ENCODE data around the gene NTHL1. TPM values are rescaled to one million over a fixed set of nuclear protein-coding genes. Genes with fewer than 3 reads are reported as not detected.
"Not testable (repeated sequence)": the region's sequence is repeated elsewhere in the genome, so short reads cannot be mapped to it uniquely, and the experiment has no call there.

The NTHL1 gene
- total and polyA plus RNA-seq, 10 of the 15 experiments (the other 5 are each of a cell fraction or from before 2014, with no cell fraction given) = 0.85 to 54.7 (median 39.0) TPM

- no peak for TF ChIP-seq BHLHE40 (IDR thresholded peaks at IDR 0.05; ENCODE audit: borderline replicate concordance in 1 of 2, low read depth in 2 of 2, low read length in 1 of 2)
- Histone ChIP-seq H3K9ac (ENCODE audit: control insufficient read depth, insufficient read depth, low read length) (no peak overlapping the region), H4K20me1 (ENCODE audit: control insufficient read depth, insufficient read depth) (no peaks in the 10 kb centered on the region), H3K4me2 (ENCODE audit: control insufficient read depth, insufficient read depth) (no peak overlapping the region), H3K27me3 (replicated peaks in 1 of 2; ENCODE audit: control insufficient read depth in 2 of 2, insufficient read depth in 2 of 2, low read length in 1 of 2) (no peaks in the 10 kb centered on the region), H2AFZ (ENCODE audit: control insufficient read depth, low read depth, low read length) (no peak overlapping the region), H3K36me3 (ENCODE audit: control insufficient read depth in 2 of 2, insufficient read depth in 2 of 2, low read length in 1 of 2) (no peaks in the 10 kb centered on the region), H3K9me3 (replicated peaks; ENCODE audit: control insufficient read depth, insufficient read depth, low read length) (no peaks in the 10 kb centered on the region), H3K79me2 (ENCODE audit: control insufficient read depth, insufficient read depth, low read length) (peaks cover 20% of the 10 kb centered on the region), H3K4me1 (ENCODE audit: control insufficient read depth, insufficient read depth, low read length) (peaks cover 7% of the 10 kb centered on the region), H3K4me3 (no peak overlapping the region), H3K27ac (ENCODE audit: control insufficient read depth, insufficient read depth) (no peak overlapping the region)
- ATAC-seq (no peak), FAIRE-seq (no peak), DNase-seq (ENCODE audit: low read depth, low spot score) (no peak)
- intact Hi-C loops (cut with micrococcal nuclease; ENCODE audit: unreplicated experiment) (no loop called here), in situ Hi-C loops (cut with MboI) (loop anchor here (10.0 kb wide), 1 partner anchor 481 kb away; no protein-coding TSS in a partner anchor)
- SMC1A ChIA-PET (ENCODE audit: uncharacterized antibody, unreplicated experiment) = no interaction called here
- WGBS (ENCODE audit: insufficient coverage, insufficient replicate concordance, low lambda C conversion rate, missing lambda C conversion rate) = 81% methylated on average over 15 of the region's 15 CpGs
- CTCF ChIA-PET = interaction anchor here (0.8 to 2.3 kb wide), 5 partner anchors 9 to 139 kb away, joined by 3 to 11 read pairs (median 5); no protein-coding TSS in a partner anchor
- RAD21 ChIA-PET (ENCODE audit: unreplicated experiment) = no interaction called here
- POLR2A ChIA-PET = interaction anchor here (0.6 to 0.9 kb wide), 2 partner anchors 9 to 401 kb away, joined by 3 to 6 read pairs; no protein-coding TSS in a partner anchor
- no TSS peak for BruUV-seq (replicated peaks)
Observed at GRCh38 chr16:2013527-2013926, 34.1 kb downstream of the NTHL1 start.

- H3K4me3 ChIP-seq; H2AFZ ChIP-seq (ENCODE audit: control insufficient read depth, low read depth, low read length); intact Hi-C loops (cut with micrococcal nuclease; ENCODE audit: unreplicated experiment); H4K20me1 ChIP-seq (ENCODE audit: control insufficient read depth, insufficient read depth); ATAC-seq; H3K27me3 ChIP-seq (replicated peaks in 1 of 2; ENCODE audit: control insufficient read depth in 2 of 2, insufficient read depth in 2 of 2, low read length in 1 of 2); H3K9me3 ChIP-seq (replicated peaks; ENCODE audit: control insufficient read depth, insufficient read depth, low read length); SMC1A ChIA-PET (ENCODE audit: uncharacterized antibody, unreplicated experiment); H3K27ac ChIP-seq (ENCODE audit: control insufficient read depth, insufficient read depth); BruUV-seq (replicated peaks); H3K9ac ChIP-seq (ENCODE audit: control insufficient read depth, insufficient read depth, low read length); H3K36me3 ChIP-seq (ENCODE audit: control insufficient read depth in 2 of 2, insufficient read depth in 2 of 2, low read length in 1 of 2); FAIRE-seq; H3K4me2 ChIP-seq (ENCODE audit: control insufficient read depth, insufficient read depth); DNase-seq (ENCODE audit: low read depth, low spot score); RAD21 ChIA-PET (ENCODE audit: unreplicated experiment): not testable (repeated sequence)
- in situ Hi-C loops (cut with MboI) = loop anchor here (10.0 kb wide), 1 partner anchor 483 kb away; no protein-coding TSS in a partner anchor
- 80% methylated on average over 9 of the region's 9 CpGs for WGBS (ENCODE audit: insufficient coverage, insufficient replicate concordance, low lambda C conversion rate, missing lambda C conversion rate)
- peaks cover 14% of the 10 kb centered on the region for H3K4me1 ChIP-seq (ENCODE audit: control insufficient read depth, insufficient read depth, low read length)
- peaks cover 38% of the 10 kb centered on the region for H3K79me2 ChIP-seq (ENCODE audit: control insufficient read depth, insufficient read depth, low read length)
- CTCF ChIA-PET = interaction anchor here (0.9 to 2.5 kb wide), 3 partner anchors 11 to 142 kb away, joined by 3 to 11 read pairs (median 8); no protein-coding TSS in a partner anchor
- POLR2A ChIA-PET = interaction anchor here (0.6 to 0.7 kb wide), 3 partner anchors 17 to 359 kb away, joined by 3 to 6 read pairs (median 4); no protein-coding TSS in a partner anchor
Observed at GRCh38 chr16:2011726-2012125, 35.9 kb downstream of the NTHL1 start.
